GM19467 (cell line): ENCODE results near the gene PAF1.
"Not testable (repeated sequence)": the region's sequence is repeated elsewhere in the genome, so short reads cannot be mapped to it uniquely, and the experiment has no call there.

Experiments used
- ATAC-seq: cut with Tn5 transposase; IDR thresholded peaks from one replicate; pipeline ENCODE4 v1.9.1; 2021; ENCODE audit warnings: mild to moderate bottlenecking, moderate library complexity; ENCODE audit not compliant: unreplicated experiment

The PAF1 gene

GRCh38 chr19:39384839-39385568 is 5.9 kb downstream of the PAF1 start:
- ATAC-seq, result no peak

GRCh38 chr19:39382991-39383828 is 7.7 kb downstream of the PAF1 start:
- no peak for ATAC-seq

GRCh38 chr19:39381910-39382611 is 8.8 kb downstream of the PAF1 start:
- no peak for ATAC-seq

- ATAC-seq, result no peak
Observed at GRCh38 chr19:39380521-39381502, 10.1 kb downstream of the PAF1 start.

GRCh38 chr19:39379865-39380396 is 11.0 kb downstream of the PAF1 start:
- ATAC-seq, result no peak

- ATAC-seq, result not testable (repeated sequence)
Observed at GRCh38 chr19:39379366-39379765, 11.5 kb downstream of the PAF1 start.

- ATAC-seq, result no peak
Observed at GRCh38 chr19:39377373-39378362, 13.2 kb downstream of the PAF1 start.

GRCh38 chr19:39375929-39376328 is 15.0 kb downstream of the PAF1 start:
- ATAC-seq, result no peak

- ATAC-seq, result no peak
Observed at GRCh38 chr19:39372941-39373340, 18.0 kb downstream of the PAF1 start.

- no peak for ATAC-seq
Observed at GRCh38 chr19:39372047-39372802, 18.7 kb downstream of the PAF1 start.

GRCh38 chr19:39370735-39371134 is 20.2 kb downstream of the PAF1 start:
- ATAC-seq, result no peak

GRCh38 chr19:39369200-39369599 is 21.7 kb downstream of the PAF1 start:
- no peak for ATAC-seq

- ATAC-seq, result no peak
Observed at GRCh38 chr19:39365531-39365930, 25.4 kb downstream of the PAF1 start.

- ATAC-seq, result no peak
Observed at GRCh38 chr19:39363901-39364457, 26.9 kb downstream of the PAF1 start.

GRCh38 chr19:39362682-39363657 is 27.9 kb downstream of the PAF1 start:
- ATAC-seq, result no peak

- no peak for ATAC-seq
Observed at GRCh38 chr19:39360599-39360998, 30.3 kb downstream of the PAF1 start.

- ATAC-seq, result no peak
Observed at GRCh38 chr19:39359026-39359425, 31.9 kb downstream of the PAF1 start.
